Cardiac septum (tissue), 1 donor: ENCODE results near the gene IRF2BP1. TPM values are rescaled to one million over a fixed set of nuclear protein-coding genes. Genes with fewer than 3 reads are reported as not detected.

Experiments used
- total RNA-seq: library from RNA; stranded (reverse); fragmentation: NEBNext Ultra II Directional; extraction: Animal tissue kit (Norgen Biotek cat#: 25700); gene quantifications from one replicate; pipeline ENCODE4 v1.2.1, GENCODE V29; 2021
- donor health status: DM: no; HTN: no; CAD: no.

IRF2BP1 gene
- total RNA-seq, 1 donor from 2014 or later, result 17.4 TPM

Other genes starting within 250 kb of the IRF2BP1 start
- gene EML2, start 246.7 kb downstream of the IRF2BP1 start, total RNA-seq, result 45.8 TPM
- gene GIPR, start 217.9 kb downstream of the IRF2BP1 start, total RNA-seq, result 6.9 TPM
- 210 TPM for gene SNRPD2, start 194.2 kb downstream of the IRF2BP1 start, total RNA-seq
- 2.6 TPM for gene QPCTL, start 193.5 kb downstream of the IRF2BP1 start, total RNA-seq
- 8.2 TPM for gene FBXO46, start 155.2 kb downstream of the IRF2BP1 start, total RNA-seq
- not detected for gene MEIOSIN, start 152.7 kb downstream of the IRF2BP1 start, total RNA-seq
- gene SIX5, start 116.9 kb downstream of the IRF2BP1 start, total RNA-seq, result 20.7 TPM
- 441 TPM for gene DMPK, start 103.7 kb downstream of the IRF2BP1 start, total RNA-seq
- gene DMWD, start 93.3 kb downstream of the IRF2BP1 start, total RNA-seq, result 120 TPM
- gene RSPH6A, start 70.8 kb downstream of the IRF2BP1 start, total RNA-seq, result 0.16 TPM
- gene SYMPK, start 23.0 kb downstream of the IRF2BP1 start, total RNA-seq, result 33.6 TPM
- not detected for gene FOXA3, start 21.8 kb downstream of the IRF2BP1 start, total RNA-seq
- 10.3 TPM for gene MYPOP, start 16.5 kb upstream of the IRF2BP1 start, total RNA-seq
- not detected for gene NANOS2, start 28.6 kb upstream of the IRF2BP1 start, total RNA-seq
- 5.9 TPM for gene NOVA2, start 87.7 kb upstream of the IRF2BP1 start, total RNA-seq
- gene CCDC61, start 109.3 kb upstream of the IRF2BP1 start, total RNA-seq, result 10.4 TPM
- 0.59 TPM for gene PGLYRP1, start 136.9 kb upstream of the IRF2BP1 start, total RNA-seq
- not detected for gene IGFL4, start 154.9 kb upstream of the IRF2BP1 start, total RNA-seq
- not detected for gene IGFL3, start 238.5 kb upstream of the IRF2BP1 start, total RNA-seq